GM23338 (cell line): ENCODE measurements around the gene SARDH. TPM values are rescaled to one million over a fixed set of nuclear protein-coding genes. Genes with fewer than 3 reads are reported as not detected.

Experiments
- ATAC-seq: fragments of 200-7000 bp; cut with Tn5 transposase; 3 replicates; pipeline ENCODE4 v1.9.1; 2020
- DNase-seq: peaks from one replicate; pipeline ENCODE4 v3.0.0-alpha.2; 2015; ENCODE audit warnings: low spot score
- H2AFZ ChIP-seq: fragments of 200-600 bp; sonication (generic); 2 replicates; pipeline ENCODE4 v1.8.0; 2016; ENCODE audit warnings: antibody characterized with exemption, mild to moderate bottlenecking, moderate library complexity
- H3F3A ChIP-seq: fragments of 200-600 bp; sonication (generic); replicated peaks from 2 replicates; pipeline ENCODE4 v1.8.0; 2017; ENCODE audit warnings: antibody characterized with exemption, mixed run types, low read depth
- H3K27ac ChIP-seq: fragments of 200-600 bp; sonication (generic); 2 replicates; pipeline ENCODE4 v1.6.1; 2016; ENCODE audit warnings: low read depth
- H3K27me3 ChIP-seq: fragments of 200-600 bp; sonication (generic); 2 replicates; pipeline ENCODE4 v1.8.0; 2016; ENCODE audit warnings: mild to moderate bottlenecking, mixed run types, moderate library complexity; ENCODE audit not compliant: insufficient read depth
- H3K36me3 ChIP-seq: fragments of 200-600 bp; sonication (generic); 2 replicates; pipeline ENCODE4 v1.8.0; 2016; ENCODE audit warnings: mild to moderate bottlenecking; ENCODE audit not compliant: insufficient read depth
- H3K4me1 ChIP-seq: fragments of 200-600 bp; sonication (generic); 2 replicates; pipeline ENCODE4 v1.8.0; 2016; ENCODE audit warnings: mild to moderate bottlenecking, moderate library complexity; ENCODE audit not compliant: insufficient read depth
- H3K4me2 ChIP-seq: fragments of 200-600 bp; sonication (generic); 2 replicates; pipeline ENCODE4 v1.7.1; 2017; ENCODE audit warnings: mixed run types
- H3K4me3 ChIP-seq: fragments of 200-600 bp; sonication (generic); 2 replicates; pipeline ENCODE4 v1.6.1; 2016; ENCODE audit warnings: mixed run types
- H3K79me2 ChIP-seq: fragments of 200-600 bp; sonication (generic); replicated peaks from 2 replicates; pipeline ENCODE4 v1.8.0; 2017; ENCODE audit warnings: mild to moderate bottlenecking; ENCODE audit not compliant: insufficient read depth
- H3K9me2 ChIP-seq: fragments of 200-600 bp; sonication (generic); 2 replicates; pipeline ENCODE4 v1.8.0; 2017; ENCODE audit not compliant: insufficient read depth
- H4K20me1 ChIP-seq: fragments of 200-600 bp; sonication (generic); replicated peaks from 2 replicates; pipeline ENCODE4 v1.8.0; 2017; ENCODE audit warnings: mild to moderate bottlenecking; ENCODE audit not compliant: insufficient read depth
- H3K27ac Mint-ChIP-seq: 2 replicates; pipeline ENCODE4 v1.8.0; 2020; ENCODE audit warnings: inconsistent platforms, mild to moderate bottlenecking, moderate library complexity, mixed read lengths
- H3K27me3 Mint-ChIP-seq: 3 replicates; pipeline ENCODE4 v1.8.0; 2022; ENCODE audit warnings: low read depth, mild to moderate bottlenecking, moderate library complexity, mixed read lengths, inconsistent platforms; ENCODE audit not compliant: insufficient read depth, poor library complexity
- H3K36me3 Mint-ChIP-seq: 3 replicates; pipeline ENCODE4 v1.8.0; 2021; ENCODE audit warnings: low read depth, mild to moderate bottlenecking, inconsistent platforms, moderate library complexity, mixed read lengths
- H3K4me1 Mint-ChIP-seq: 3 replicates; pipeline ENCODE4 v1.8.0; 2020; ENCODE audit warnings: mild to moderate bottlenecking, inconsistent platforms, mixed read lengths
- H3K4me3 Mint-ChIP-seq: 3 replicates; pipeline ENCODE4 v1.8.0; 2021; ENCODE audit warnings: moderate library complexity, mild to moderate bottlenecking, inconsistent platforms, mixed read lengths
- H3K9me3 Mint-ChIP-seq: 3 replicates; pipeline ENCODE4 v1.8.0; 2020; ENCODE audit warnings: moderate library complexity, mild to moderate bottlenecking, inconsistent platforms, mixed read lengths
- CREB1 ChIP-seq: fragments of 250-450 bp; sonication (Bioruptor Pico); IDR thresholded peaks from 2 replicates; pipeline ENCODE4 v1.5.0; 2020; ENCODE audit warnings: low read depth, mild to moderate bottlenecking, moderate library complexity
- EZH2 ChIP-seq: fragments of 200-600 bp; sonication (generic); IDR thresholded peaks from one replicate; pipeline ENCODE4 v1.8.0; 2017; ENCODE audit warnings: antibody characterized with exemption, mild to moderate bottlenecking, low read depth; ENCODE audit not compliant: unreplicated experiment
- ZNF114 ChIP-seq: fragments of 250-450 bp; sonication (Bioruptor Pico); IDR thresholded peaks from 2 replicates; pipeline ENCODE4 v1.5.0; 2020; ENCODE audit warnings: mild to moderate bottlenecking, moderate library complexity
- ZNF331 ChIP-seq: fragments of 250-450 bp; sonication (Bioruptor Pico); IDR thresholded peaks from 2 replicates; pipeline ENCODE4 v1.5.0; 2020; ENCODE audit warnings: low read depth, mild to moderate bottlenecking, moderate library complexity
- polyA plus RNA-seq: library from polyadenylated mRNA; unstranded; fragments of >200 nt; fragmentation: Nextera tagmentation; extraction: Ambion mirVana; gene quantifications from 2 replicates; pipeline ENCODE4 v1.2.1, GENCODE V29; 2016
- total RNA-seq: library from RNA; depleted of rRNA; stranded (reverse); fragments of >200 nt; shearing (Covaris generic); gene quantifications from 2 replicates; pipeline ENCODE4 v1.2.3, GENCODE V29; 2014
- TF ChIP-seq, protein P1 (sequence below), 2 experiments: fragments of 200-600 bp in 1 of 2; sonication (generic) in 1 of 2; conservative IDR thresholded peaks; 2 replicates each; pipeline versions ENCODE4 v1.5.1 to v1.6.1; 2016 to 2017; ENCODE audit warnings: antibody characterized with exemption in 2 of 2, low read depth in 2 of 2, mild to moderate bottlenecking in 2 of 2, moderate library complexity in 1 of 2
- TF ChIP-seq, protein P2 (sequence below): fragments of 250-450 bp; sonication (Bioruptor Pico); IDR thresholded peaks from 2 replicates; pipeline ENCODE4 v1.5.0; 2020; ENCODE audit warnings: mild to moderate bottlenecking, moderate library complexity
- TF ChIP-seq, protein P3 (sequence below): IDR thresholded peaks from one replicate; pipeline ENCODE4 v1.6.1; 2018; ENCODE audit warnings: antibody characterized with exemption; ENCODE audit not compliant: unreplicated experiment

The SARDH gene
- total and polyA plus RNA-seq, 2 experiments from 2014 or later, result 2.8 to 10.4 TPM

DNA sequence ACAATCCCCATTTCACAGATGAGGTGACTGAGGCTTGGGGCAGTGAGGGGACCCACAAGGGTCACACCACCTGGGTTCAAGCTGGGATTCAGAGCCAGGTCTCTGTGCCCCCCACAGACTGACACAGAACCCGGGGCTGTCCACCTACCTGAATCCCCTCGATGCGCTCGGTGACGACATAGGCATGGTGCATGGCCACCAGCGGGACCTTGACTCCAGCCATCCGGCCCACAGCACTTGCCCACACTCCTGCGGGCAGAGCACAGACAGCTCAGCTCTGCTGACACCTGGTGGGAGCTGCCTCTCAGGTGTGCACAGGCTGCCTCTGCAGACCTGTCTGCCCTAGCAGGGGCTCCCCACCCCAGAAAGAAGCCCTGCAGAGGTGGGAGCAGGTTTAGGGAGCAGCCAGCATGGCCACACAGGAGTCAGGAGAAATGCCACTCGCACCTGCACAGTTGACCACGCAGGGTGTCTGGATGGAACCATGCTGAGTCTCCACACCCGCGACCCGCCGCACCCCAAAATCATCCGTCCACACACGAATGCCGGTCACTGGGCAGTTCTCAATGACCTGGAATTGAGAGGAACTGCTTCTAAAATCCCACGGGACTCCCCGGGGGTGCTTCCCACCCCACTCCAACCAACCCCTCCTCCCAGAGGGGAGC, 8.4 kb downstream of the SARDH start:
- Histone ChIP-seq H3K27me3 (no peaks in the 10 kb centered on the region), H3K79me2 (no peaks in the 10 kb centered on the region), H3K36me3 (no peaks in the 10 kb centered on the region), H3K9me2 (no peaks in the 10 kb centered on the region), H4K20me1 (no peaks in the 10 kb centered on the region; the same call in 1 of the 2 replicates), H3K4me3 (no peak overlapping the region), H3K4me1 (no peaks in the 10 kb centered on the region; the same call in 1 of the 2 replicates), H3F3A (no peaks in the 10 kb centered on the region), H3K4me2 (no peak overlapping the region), H3K27ac (no peak overlapping the region), H2AFZ (no peak overlapping the region)
- H3K4me3 Mint-ChIP-seq, result no peak overlapping the region
- peaks cover 5% of the 10 kb centered on the region for H3K4me1 Mint-ChIP-seq
- peaks cover 13% of the 10 kb centered on the region for H3K27me3 Mint-ChIP-seq
- no peaks in the 10 kb centered on the region; the same call in 2 of the 3 replicates for H3K36me3 Mint-ChIP-seq
- ATAC-seq (peak; percentile 22), DNase-seq (no peak)
- no peak for TF ChIP-seq CREB1
- TF ChIP-seq, protein P1, sequence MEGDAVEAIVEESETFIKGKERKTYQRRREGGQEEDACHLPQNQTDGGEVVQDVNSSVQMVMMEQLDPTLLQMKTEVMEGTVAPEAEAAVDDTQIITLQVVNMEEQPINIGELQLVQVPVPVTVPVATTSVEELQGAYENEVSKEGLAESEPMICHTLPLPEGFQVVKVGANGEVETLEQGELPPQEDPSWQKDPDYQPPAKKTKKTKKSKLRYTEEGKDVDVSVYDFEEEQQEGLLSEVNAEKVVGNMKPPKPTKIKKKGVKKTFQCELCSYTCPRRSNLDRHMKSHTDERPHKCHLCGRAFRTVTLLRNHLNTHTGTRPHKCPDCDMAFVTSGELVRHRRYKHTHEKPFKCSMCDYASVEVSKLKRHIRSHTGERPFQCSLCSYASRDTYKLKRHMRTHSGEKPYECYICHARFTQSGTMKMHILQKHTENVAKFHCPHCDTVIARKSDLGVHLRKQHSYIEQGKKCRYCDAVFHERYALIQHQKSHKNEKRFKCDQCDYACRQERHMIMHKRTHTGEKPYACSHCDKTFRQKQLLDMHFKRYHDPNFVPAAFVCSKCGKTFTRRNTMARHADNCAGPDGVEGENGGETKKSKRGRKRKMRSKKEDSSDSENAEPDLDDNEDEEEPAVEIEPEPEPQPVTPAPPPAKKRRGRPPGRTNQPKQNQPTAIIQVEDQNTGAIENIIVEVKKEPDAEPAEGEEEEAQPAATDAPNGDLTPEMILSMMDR (conservative IDR thresholded peaks at IDR 0.05; ENCODE audit: low read depth in 2 of 2), result peak; percentile 22 to 40; a peak in 3 of 4 replicates
- no peaks in the 10 kb centered on the region for H3K9me3 Mint-ChIP-seq
- H3K27ac Mint-ChIP-seq, result no peak overlapping the region

DNA sequence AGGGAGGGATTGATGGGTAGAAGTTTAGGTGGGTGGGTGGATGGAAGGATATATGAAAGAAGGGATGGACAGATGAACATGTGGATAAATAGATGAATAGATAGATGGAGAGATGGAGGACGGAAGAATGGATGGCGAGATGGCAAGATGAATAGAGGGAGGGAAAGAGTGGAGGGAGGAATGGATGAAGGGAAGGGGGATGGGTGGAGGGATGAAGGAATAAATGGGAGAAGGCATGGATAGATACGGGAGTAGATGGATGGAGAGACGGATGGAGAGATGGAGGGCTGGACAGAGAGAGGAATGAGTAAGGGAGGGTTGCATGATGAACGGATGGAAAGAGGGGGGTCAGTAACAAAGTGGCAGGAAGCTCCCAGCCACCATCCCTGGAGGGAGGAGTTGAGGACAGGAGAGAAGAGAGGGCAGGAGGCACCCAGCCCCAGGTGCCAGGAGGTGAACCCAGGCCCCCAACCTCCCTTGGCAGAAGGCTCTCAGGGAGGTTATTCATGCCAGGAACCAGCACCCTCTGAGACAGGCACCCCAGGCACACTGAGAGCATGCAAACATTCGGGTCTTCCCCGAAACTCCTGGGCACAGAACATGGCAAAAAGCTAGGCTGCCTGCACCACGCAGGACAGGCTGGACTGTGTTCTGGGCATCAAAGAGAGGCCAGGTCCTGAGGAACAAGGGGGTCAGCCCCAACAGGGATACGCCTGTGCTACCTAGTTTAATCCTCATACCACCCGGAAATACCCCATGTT, 9.1 kb downstream of the SARDH start:
- no peak overlapping the region for H3K4me3 Mint-ChIP-seq
- H3K4me2 ChIP-seq, result no peak overlapping the region
- H3F3A ChIP-seq, result no peaks in the 10 kb centered on the region
- H3K9me2 ChIP-seq, result no peaks in the 10 kb centered on the region
- H3K79me2 ChIP-seq, result no peaks in the 10 kb centered on the region
- H3K4me1 ChIP-seq, result no peaks in the 10 kb centered on the region
- peaks cover 13% of the 10 kb centered on the region for H3K27me3 Mint-ChIP-seq
- no peaks in the 10 kb centered on the region for H3K36me3 ChIP-seq
- no peak overlapping the region for H2AFZ ChIP-seq
- no peak overlapping the region for H3K27ac Mint-ChIP-seq
- H3K27me3 ChIP-seq, result no peaks in the 10 kb centered on the region
- DNase-seq (no peak), ATAC-seq (no peak)
- H3K4me1 Mint-ChIP-seq, result no peaks in the 10 kb centered on the region; the same call in 2 of the 3 replicates
- H3K9me3 Mint-ChIP-seq, result no peaks in the 10 kb centered on the region
- H3K36me3 Mint-ChIP-seq, result no peaks in the 10 kb centered on the region; the same call in 2 of the 3 replicates
- H4K20me1 ChIP-seq, result no peaks in the 10 kb centered on the region; the same call in 1 of the 2 replicates
- no peak overlapping the region for H3K4me3 ChIP-seq
- H3K27ac ChIP-seq, result no peak overlapping the region
- no peak for TF ChIP-seq EZH2
- TF ChIP-seq ZNF114 (CRISPR knock-in tag), result no peak
- TF ChIP-seq ZNF331, result no peak
- TF ChIP-seq, protein P2, sequence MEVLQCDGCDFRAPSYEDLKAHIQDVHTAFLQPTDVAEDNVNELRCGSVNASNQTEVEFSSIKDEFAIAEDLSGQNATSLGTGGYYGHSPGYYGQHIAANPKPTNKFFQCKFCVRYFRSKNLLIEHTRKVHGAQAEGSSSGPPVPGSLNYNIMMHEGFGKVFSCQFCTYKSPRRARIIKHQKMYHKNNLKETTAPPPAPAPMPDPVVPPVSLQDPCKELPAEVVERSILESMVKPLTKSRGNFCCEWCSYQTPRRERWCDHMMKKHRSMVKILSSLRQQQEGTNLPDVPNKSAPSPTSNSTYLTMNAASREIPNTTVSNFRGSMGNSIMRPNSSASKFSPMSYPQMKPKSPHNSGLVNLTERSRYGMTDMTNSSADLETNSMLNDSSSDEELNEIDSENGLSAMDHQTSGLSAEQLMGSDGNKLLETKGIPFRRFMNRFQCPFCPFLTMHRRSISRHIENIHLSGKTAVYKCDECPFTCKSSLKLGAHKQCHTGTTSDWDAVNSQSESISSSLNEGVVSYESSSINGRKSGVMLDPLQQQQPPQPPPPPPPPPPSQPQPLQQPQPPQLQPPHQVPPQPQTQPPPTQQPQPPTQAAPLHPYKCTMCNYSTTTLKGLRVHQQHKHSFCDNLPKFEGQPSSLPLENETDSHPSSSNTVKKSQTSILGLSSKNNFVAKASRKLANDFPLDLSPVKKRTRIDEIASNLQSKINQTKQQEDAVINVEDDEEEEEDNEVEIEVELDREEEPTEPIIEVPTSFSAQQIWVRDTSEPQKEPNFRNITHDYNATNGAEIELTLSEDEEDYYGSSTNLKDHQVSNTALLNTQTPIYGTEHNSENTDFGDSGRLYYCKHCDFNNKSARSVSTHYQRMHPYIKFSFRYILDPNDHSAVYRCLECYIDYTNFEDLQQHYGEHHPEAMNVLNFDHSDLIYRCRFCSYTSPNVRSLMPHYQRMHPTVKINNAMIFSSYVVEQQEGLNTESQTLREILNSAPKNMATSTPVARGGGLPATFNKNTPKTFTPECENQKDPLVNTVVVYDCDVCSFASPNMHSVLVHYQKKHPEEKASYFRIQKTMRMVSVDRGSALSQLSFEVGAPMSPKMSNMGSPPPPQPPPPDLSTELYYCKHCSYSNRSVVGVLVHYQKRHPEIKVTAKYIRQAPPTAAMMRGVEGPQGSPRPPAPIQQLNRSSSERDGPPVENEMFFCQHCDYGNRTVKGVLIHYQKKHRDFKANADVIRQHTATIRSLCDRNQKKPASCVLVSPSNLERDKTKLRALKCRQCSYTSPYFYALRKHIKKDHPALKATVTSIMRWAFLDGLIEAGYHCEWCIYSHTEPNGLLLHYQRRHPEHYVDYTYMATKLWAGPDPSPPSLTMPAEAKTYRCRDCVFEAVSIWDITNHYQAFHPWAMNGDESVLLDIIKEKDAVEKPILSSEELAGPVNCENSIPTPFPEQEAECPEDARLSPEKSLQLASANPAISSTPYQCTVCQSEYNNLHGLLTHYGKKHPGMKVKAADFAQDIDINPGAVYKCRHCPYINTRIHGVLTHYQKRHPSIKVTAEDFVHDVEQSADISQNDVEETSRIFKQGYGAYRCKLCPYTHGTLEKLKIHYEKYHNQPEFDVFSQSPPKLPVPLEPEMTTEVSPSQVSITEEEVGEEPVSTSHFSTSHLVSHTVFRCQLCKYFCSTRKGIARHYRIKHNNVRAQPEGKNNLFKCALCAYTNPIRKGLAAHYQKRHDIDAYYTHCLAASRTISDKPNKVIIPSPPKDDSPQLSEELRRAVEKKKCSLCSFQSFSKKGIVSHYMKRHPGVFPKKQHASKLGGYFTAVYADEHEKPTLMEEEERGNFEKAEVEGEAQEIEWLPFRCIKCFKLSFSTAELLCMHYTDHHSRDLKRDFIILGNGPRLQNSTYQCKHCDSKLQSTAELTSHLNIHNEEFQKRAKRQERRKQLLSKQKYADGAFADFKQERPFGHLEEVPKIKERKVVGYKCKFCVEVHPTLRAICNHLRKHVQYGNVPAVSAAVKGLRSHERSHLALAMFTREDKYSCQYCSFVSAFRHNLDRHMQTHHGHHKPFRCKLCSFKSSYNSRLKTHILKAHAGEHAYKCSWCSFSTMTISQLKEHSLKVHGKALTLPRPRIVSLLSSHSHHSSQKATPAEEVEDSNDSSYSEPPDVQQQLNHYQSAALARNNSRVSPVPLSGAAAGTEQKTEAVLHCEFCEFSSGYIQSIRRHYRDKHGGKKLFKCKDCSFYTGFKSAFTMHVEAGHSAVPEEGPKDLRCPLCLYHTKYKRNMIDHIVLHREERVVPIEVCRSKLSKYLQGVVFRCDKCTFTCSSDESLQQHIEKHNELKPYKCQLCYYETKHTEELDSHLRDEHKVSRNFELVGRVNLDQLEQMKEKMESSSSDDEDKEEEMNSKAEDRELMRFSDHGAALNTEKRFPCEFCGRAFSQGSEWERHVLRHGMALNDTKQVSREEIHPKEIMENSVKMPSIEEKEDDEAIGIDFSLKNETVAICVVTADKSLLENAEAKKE (CRISPR knock-in tag), result no peak
- TF ChIP-seq, protein P3, sequence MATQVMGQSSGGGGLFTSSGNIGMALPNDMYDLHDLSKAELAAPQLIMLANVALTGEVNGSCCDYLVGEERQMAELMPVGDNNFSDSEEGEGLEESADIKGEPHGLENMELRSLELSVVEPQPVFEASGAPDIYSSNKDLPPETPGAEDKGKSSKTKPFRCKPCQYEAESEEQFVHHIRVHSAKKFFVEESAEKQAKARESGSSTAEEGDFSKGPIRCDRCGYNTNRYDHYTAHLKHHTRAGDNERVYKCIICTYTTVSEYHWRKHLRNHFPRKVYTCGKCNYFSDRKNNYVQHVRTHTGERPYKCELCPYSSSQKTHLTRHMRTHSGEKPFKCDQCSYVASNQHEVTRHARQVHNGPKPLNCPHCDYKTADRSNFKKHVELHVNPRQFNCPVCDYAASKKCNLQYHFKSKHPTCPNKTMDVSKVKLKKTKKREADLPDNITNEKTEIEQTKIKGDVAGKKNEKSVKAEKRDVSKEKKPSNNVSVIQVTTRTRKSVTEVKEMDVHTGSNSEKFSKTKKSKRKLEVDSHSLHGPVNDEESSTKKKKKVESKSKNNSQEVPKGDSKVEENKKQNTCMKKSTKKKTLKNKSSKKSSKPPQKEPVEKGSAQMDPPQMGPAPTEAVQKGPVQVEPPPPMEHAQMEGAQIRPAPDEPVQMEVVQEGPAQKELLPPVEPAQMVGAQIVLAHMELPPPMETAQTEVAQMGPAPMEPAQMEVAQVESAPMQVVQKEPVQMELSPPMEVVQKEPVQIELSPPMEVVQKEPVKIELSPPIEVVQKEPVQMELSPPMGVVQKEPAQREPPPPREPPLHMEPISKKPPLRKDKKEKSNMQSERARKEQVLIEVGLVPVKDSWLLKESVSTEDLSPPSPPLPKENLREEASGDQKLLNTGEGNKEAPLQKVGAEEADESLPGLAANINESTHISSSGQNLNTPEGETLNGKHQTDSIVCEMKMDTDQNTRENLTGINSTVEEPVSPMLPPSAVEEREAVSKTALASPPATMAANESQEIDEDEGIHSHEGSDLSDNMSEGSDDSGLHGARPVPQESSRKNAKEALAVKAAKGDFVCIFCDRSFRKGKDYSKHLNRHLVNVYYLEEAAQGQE, result no peak
